Right lobe of liver (tissue), 6 donors: ENCODE data around the gene POM121L12. TPM values are rescaled to one million over a fixed set of nuclear protein-coding genes. Genes with fewer than 3 reads are reported as not detected.

Experiments
- ATAC-seq, 4 donors: fragments of 200-7000 bp; cut with Tn5 transposase; one replicate each; pipeline ENCODE4 v1.9.1; 2020; ENCODE audit warnings: mild to moderate bottlenecking in 4 of 4, moderate library complexity in 4 of 4
- DNase-seq, 3 donors: peaks; one replicate each; pipeline ENCODE4 v3.0.0-alpha.2; 2020
- H3K27ac ChIP-seq, 3 donors: fragments of 200-600 bp; one replicate each; pipeline ENCODE4 v1.8.0; 2022
- H3K27me3 ChIP-seq, 2 donors: fragments of 200-600 bp; one replicate each; pipeline ENCODE4 v1.8.0; 2022
- H3K36me3 ChIP-seq, 4 donors: fragments of 200-600 bp; sonication (generic) in 1 of 4; one replicate each; pipeline versions ENCODE4 v1.5.1 to v1.8.0; 2017 to 2022; ENCODE audit warnings: control low read depth in 1 of 4
- H3K4me1 ChIP-seq, 4 donors: fragments of 200-600 bp; sonication (generic) in 1 of 4; one replicate each; pipeline versions ENCODE4 v1.5.1 to v1.8.0; 2017 to 2022; ENCODE audit warnings: control low read depth in 1 of 4
- H3K4me3 ChIP-seq, 3 donors: fragments of 200-600 bp; one replicate each; pipeline ENCODE4 v1.8.0; 2022
- H3K9me3 ChIP-seq, 4 donors: fragments of 200-600 bp; sonication (generic) in 1 of 4; one replicate each; pipeline versions ENCODE4 v1.5.1 to v1.8.0; 2017 to 2022; ENCODE audit warnings: control low read depth in 1 of 4
- POLR2A ChIP-seq: fragments of 450-650 bp; IDR thresholded peaks from one replicate; pipeline ENCODE4 v1.6.1; 2017; ENCODE audit warnings: antibody characterized with exemption, mild to moderate bottlenecking
- WGBS: methylation state at CpG from one replicate; pipeline ENCODE4 v1.1.6; 2018; ENCODE audit warnings: low coverage, low lambda C conversion rate; ENCODE audit not compliant: insufficient coverage; ENCODE audit errors: missing lambda C conversion rate; 5-methylcytosine and 5-hydroxymethylcytosine counted together
- intact Hi-C, 2 donors: fragments of 100-400 bp; cut with DNase I; formaldehyde crosslinking; loops; one replicate each; pipeline versions ENCODE4 v1.11.2 to v1.14.1; 2022
- total RNA-seq, 6 experiments: library from RNA; depleted of rRNA in 2 of 6; stranded (reverse); fragments of >200 nt in 2 of 6; fragmentation: NEBNext Ultra II Directional in 3 of 6; extraction: Animal tissue kit (Norgen Biotek cat#: 25700) in 3 of 6; gene quantifications; one replicate each; pipeline versions ENCODE4 v1.1.0 to v1.2.4, GENCODE V29; 2016 to 2023
- TF ChIP-seq, protein P1 (sequence below), 4 donors: fragments of 200-600 bp in 3 of 4; fragments of 450-650 bp in 1 of 4; IDR thresholded peaks; one replicate each; pipeline versions ENCODE4 v1.5.1 to v1.8.0; 2016 to 2022; ENCODE audit warnings: antibody characterized with exemption in 4 of 4, mild to moderate bottlenecking in 2 of 4
- donor health status: DM: no; HTN: yes; CAD: no.
- donor health status: DM: no; HTN: no; CAD: no.
- donor health status: DM: no; HTN: no; CAD: no.
- donor health status: DM: no; HTN: yes; CAD: no.
- donor health status: DM: no; HTN: yes; CAD: no.

Gene POM121L12
- total RNA-seq, 6 experiments from 2014 or later: not detected

DNA sequence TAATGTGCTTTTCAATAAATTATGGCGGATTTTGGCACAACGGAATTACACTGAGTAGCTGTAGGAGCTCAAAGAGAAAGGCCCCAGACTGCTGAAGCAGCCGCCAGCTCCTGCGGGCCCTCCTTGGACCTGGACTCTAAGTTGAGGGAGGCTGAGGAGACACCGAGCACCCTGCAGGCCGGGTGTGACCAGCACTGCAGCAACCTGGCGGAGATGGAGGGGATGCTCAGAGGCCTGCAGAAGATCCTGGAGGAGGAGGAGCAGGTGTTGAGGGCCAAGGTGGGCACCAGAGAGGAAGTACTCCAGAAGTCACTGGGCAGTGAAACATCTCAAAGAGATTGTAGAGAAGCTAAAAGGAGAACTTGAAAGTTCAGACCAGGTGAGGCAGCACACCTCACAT lies 33.0 kb upstream of the POM121L12 start:
- WGBS: 49% methylated on average over 4 of the region's 7 CpGs
- Histone ChIP-seq H3K4me3 (no peak overlapping the region), H3K27me3 (no peaks in the 10 kb centered on the region), H3K27ac (no peak overlapping the region), H3K36me3 (no peaks in the 10 kb centered on the region), H3K4me1 (no peaks in the 10 kb centered on the region), H3K9me3 (no peaks in the 10 kb centered on the region)
- TF ChIP-seq, protein P1, sequence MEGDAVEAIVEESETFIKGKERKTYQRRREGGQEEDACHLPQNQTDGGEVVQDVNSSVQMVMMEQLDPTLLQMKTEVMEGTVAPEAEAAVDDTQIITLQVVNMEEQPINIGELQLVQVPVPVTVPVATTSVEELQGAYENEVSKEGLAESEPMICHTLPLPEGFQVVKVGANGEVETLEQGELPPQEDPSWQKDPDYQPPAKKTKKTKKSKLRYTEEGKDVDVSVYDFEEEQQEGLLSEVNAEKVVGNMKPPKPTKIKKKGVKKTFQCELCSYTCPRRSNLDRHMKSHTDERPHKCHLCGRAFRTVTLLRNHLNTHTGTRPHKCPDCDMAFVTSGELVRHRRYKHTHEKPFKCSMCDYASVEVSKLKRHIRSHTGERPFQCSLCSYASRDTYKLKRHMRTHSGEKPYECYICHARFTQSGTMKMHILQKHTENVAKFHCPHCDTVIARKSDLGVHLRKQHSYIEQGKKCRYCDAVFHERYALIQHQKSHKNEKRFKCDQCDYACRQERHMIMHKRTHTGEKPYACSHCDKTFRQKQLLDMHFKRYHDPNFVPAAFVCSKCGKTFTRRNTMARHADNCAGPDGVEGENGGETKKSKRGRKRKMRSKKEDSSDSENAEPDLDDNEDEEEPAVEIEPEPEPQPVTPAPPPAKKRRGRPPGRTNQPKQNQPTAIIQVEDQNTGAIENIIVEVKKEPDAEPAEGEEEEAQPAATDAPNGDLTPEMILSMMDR (IDR thresholded peaks at IDR 0.05): no peak
- no peak for TF ChIP-seq POLR2A
- intact Hi-C loops: no loop called here
- ATAC-seq: no peak
- DNase-seq: no peak

- H3K4me3 ChIP-seq: no peak overlapping the region
- no peaks in the 10 kb centered on the region for H3K9me3 ChIP-seq
- H3K4me1 ChIP-seq: no peaks in the 10 kb centered on the region
- TF ChIP-seq, protein P1 (IDR thresholded peaks at IDR 0.05): no peak
- TF ChIP-seq POLR2A: no peak
- intact Hi-C loops: no loop called here
- H3K27ac ChIP-seq: no peak overlapping the region
- no peaks in the 10 kb centered on the region for H3K36me3 ChIP-seq
- no CpG with 5 or more reads among the region's 29 CpGs for WGBS
- ATAC-seq (no peak), DNase-seq (no peak)
- H3K27me3 ChIP-seq: no peaks in the 10 kb centered on the region
Measured at GRCh38 chr7:53003653-53004445, 31.6 kb upstream of the POM121L12 start.

DNA sequence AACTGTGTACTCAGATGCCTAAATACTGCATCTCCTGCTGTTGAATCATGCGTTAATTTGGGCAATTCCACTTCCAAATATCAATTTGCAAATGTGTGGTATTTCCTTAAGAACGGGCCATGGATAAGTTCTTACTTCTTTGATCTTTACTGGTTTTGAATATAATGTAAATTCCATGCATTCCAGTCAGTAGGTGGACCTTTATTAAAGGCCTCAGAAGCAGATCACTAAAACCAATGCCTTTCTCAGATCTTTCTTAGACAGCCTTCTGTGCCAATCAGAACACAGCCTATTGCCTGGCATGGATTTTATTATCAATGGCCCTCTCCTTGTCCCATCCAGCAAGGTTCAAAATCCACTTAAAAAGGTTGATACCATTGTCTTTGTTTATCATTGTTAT lies 21.5 kb upstream of the POM121L12 start:
- intact Hi-C loops: no loop called here
- WGBS: 45% methylated on average over 2 of the region's 2 CpGs
- H3K36me3 ChIP-seq: no peaks in the 10 kb centered on the region
- H3K27ac ChIP-seq: no peak overlapping the region
- DNase-seq: no peak
- no peak overlapping the region for H3K4me3 ChIP-seq
- no peak for ATAC-seq
- TF ChIP-seq, protein P1 (IDR thresholded peaks at IDR 0.05): no peak
- TF ChIP-seq POLR2A: no peak
- no peaks in the 10 kb centered on the region for H3K27me3 ChIP-seq
- H3K9me3 ChIP-seq: no peaks in the 10 kb centered on the region
- no peaks in the 10 kb centered on the region for H3K4me1 ChIP-seq

DNA sequence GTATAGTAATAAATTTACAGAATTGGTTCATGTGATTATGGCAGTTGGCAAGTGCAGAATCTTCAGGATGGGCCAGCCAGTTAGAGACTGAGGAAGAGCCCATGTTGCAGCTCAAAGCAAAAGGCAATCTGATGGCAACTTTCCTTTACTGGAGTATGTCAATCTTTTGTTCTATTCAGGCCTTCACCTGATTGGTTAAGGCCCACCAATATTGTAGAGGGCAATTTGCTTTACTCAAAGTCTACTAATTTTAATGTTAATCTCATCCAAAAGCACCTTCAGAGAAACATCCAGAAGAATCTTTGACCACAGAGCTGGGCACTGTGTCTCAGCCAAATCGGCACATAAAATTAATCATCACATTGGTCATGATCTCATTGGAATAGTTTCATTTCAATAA lies 20.0 kb upstream of the POM121L12 start:
- Histone ChIP-seq H3K27me3 (no peaks in the 10 kb centered on the region), H3K9me3 (no peaks in the 10 kb centered on the region), H3K4me1 (no peaks in the 10 kb centered on the region), H3K4me3 (no peak overlapping the region), H3K36me3 (no peaks in the 10 kb centered on the region), H3K27ac (no peak overlapping the region)
- no peak for ATAC-seq
- intact Hi-C loops: no loop called here
- WGBS: 75% methylated on average over 1 of the region's 1 CpG
- no peak for DNase-seq
- TF ChIP-seq, protein P1 (IDR thresholded peaks at IDR 0.05): no peak
- TF ChIP-seq POLR2A: no peak
